H9 (cell line): ENCODE data around the gene SH3RF2. TPM values are rescaled to one million over a fixed set of nuclear protein-coding genes. Genes with fewer than 3 reads are reported as not detected.

Source experiments
- DNase-seq: peaks from one replicate; pipeline ENCODE4 v3.0.0-alpha.2; 2017
- H2AFZ ChIP-seq: one replicate; pipeline ENCODE4 v1.6.1; 2013; ENCODE audit warnings: mild to moderate bottlenecking, low read length, control low read depth, moderate library complexity
- H2AK5ac ChIP-seq: 2 replicates; pipeline ENCODE4 v1.6.1; 2013; ENCODE audit warnings: low read length, control low read depth, mixed read lengths; ENCODE audit not compliant: insufficient read length
- H2BK120ac ChIP-seq: one replicate; pipeline ENCODE4 v1.6.1; 2013; ENCODE audit warnings: low read depth, mild to moderate bottlenecking, low read length, control low read depth, inconsistent platforms; ENCODE audit not compliant: poor library complexity, severe bottlenecking
- H2BK12ac ChIP-seq: 2 replicates; pipeline ENCODE4 v1.6.1; 2013; ENCODE audit warnings: low read length, control low read depth, mixed read lengths, low read depth; ENCODE audit not compliant: insufficient read length
- H2BK15ac ChIP-seq: 2 replicates; pipeline ENCODE4 v1.6.1; 2013; ENCODE audit warnings: low read depth, low read length, control low read depth
- H2BK20ac ChIP-seq: one replicate; pipeline ENCODE4 v1.6.1; 2013; ENCODE audit warnings: low read depth, mild to moderate bottlenecking, low read length, control low read depth, inconsistent platforms; ENCODE audit not compliant: poor library complexity, severe bottlenecking
- H2BK5ac ChIP-seq: 2 replicates; pipeline ENCODE4 v1.6.1; 2013; ENCODE audit warnings: low read length, control low read depth, mixed read lengths; ENCODE audit not compliant: insufficient read length
- H3K14ac ChIP-seq: 2 replicates; pipeline ENCODE4 v1.6.1; 2013; ENCODE audit warnings: low read length, control low read depth; ENCODE audit not compliant: insufficient read depth
- H3K18ac ChIP-seq: 2 replicates; pipeline ENCODE4 v1.6.1; 2013; ENCODE audit warnings: low read depth, mild to moderate bottlenecking, mixed read lengths, low read length, control low read depth; ENCODE audit not compliant: insufficient read length
- H3K23ac ChIP-seq: 2 replicates; pipeline ENCODE4 v1.6.1; 2013; ENCODE audit warnings: low read length, control low read depth, mixed read lengths, low read depth; ENCODE audit not compliant: insufficient read length
- H3K23me2 ChIP-seq: 2 replicates; pipeline ENCODE4 v1.6.1; 2013; ENCODE audit warnings: low read depth, mild to moderate bottlenecking, mixed read lengths, low read length, control low read depth; ENCODE audit not compliant: insufficient read length, poor library complexity, severe bottlenecking
- H3K27ac ChIP-seq: 2 replicates; pipeline ENCODE4 v1.5.1; 2013; ENCODE audit warnings: low read length, control low read depth, mixed read lengths, low read depth; ENCODE audit not compliant: insufficient read length
- H3K27me3 ChIP-seq: 2 replicates; pipeline ENCODE4 v1.6.1; 2013; ENCODE audit warnings: low read length, control low read depth, inconsistent platforms; ENCODE audit not compliant: insufficient read depth
- H3K4ac ChIP-seq: 2 replicates; pipeline ENCODE4 v1.6.1; 2013; ENCODE audit warnings: low read depth, mild to moderate bottlenecking, control low read depth, inconsistent platforms, low read length, moderate library complexity
- H3K4me1 ChIP-seq: 2 replicates; pipeline ENCODE4 v1.6.1; 2013; ENCODE audit warnings: low read length, control low read depth, inconsistent platforms; ENCODE audit not compliant: insufficient read depth
- H3K4me2 ChIP-seq: 2 replicates; pipeline ENCODE4 v1.6.1; 2013; ENCODE audit warnings: low read length, control low read depth, mixed read lengths; ENCODE audit not compliant: insufficient read length, insufficient read depth
- H3K56ac ChIP-seq: 2 replicates; pipeline ENCODE4 v1.6.1; 2013; ENCODE audit warnings: low read depth, mild to moderate bottlenecking, mixed read lengths, low read length, control low read depth; ENCODE audit not compliant: insufficient read length
- H3K79me1 ChIP-seq: 2 replicates; pipeline ENCODE4 v1.6.1; 2013; ENCODE audit warnings: low read depth, mild to moderate bottlenecking, moderate library complexity, low read length, control low read depth, inconsistent platforms; ENCODE audit not compliant: insufficient read depth, poor library complexity, severe bottlenecking
- H3K79me2 ChIP-seq: 2 replicates; pipeline ENCODE4 v1.6.1; 2013; ENCODE audit warnings: low read length, control low read depth, inconsistent platforms; ENCODE audit not compliant: insufficient read depth
- H3K9ac ChIP-seq: 2 replicates; pipeline ENCODE4 v1.6.1; 2013; ENCODE audit warnings: low read length, control low read depth, mixed read lengths; ENCODE audit not compliant: insufficient read length; ENCODE audit errors: extremely low read depth
- H3K9me3 ChIP-seq: one replicate; pipeline ENCODE4 v1.6.1; 2013; ENCODE audit warnings: low read depth, low read length, inconsistent platforms; ENCODE audit not compliant: control insufficient read depth
- H3T11ph ChIP-seq: one replicate; pipeline ENCODE4 v1.6.1; 2013; ENCODE audit warnings: mild to moderate bottlenecking, low read length, control low read depth, inconsistent platforms
- H4K20me1 ChIP-seq: one replicate; pipeline ENCODE4 v1.6.1; 2013; ENCODE audit not compliant: control insufficient read depth, insufficient read length, insufficient read depth
- H4K5ac ChIP-seq: 2 replicates; pipeline ENCODE4 v1.6.1; 2013; ENCODE audit warnings: low read depth, mild to moderate bottlenecking, mixed read lengths, low read length, control low read depth; ENCODE audit not compliant: insufficient read length
- H4K8ac ChIP-seq: replicated peaks from 2 replicates; pipeline ENCODE4 v1.6.1; 2013; ENCODE audit warnings: low read length, control low read depth, mixed read lengths, low read depth; ENCODE audit not compliant: insufficient read length
- H4K91ac ChIP-seq: 2 replicates; pipeline ENCODE4 v1.6.1; 2013; ENCODE audit warnings: low read depth, mild to moderate bottlenecking, moderate library complexity, mixed read lengths, low read length, control low read depth; ENCODE audit not compliant: insufficient read length
- H3K27ac Mint-ChIP-seq, 3 experiments: 2 replicates in 2 of 3; 3 replicates in 1 of 3; pipeline ENCODE4 v1.8.0; 2020 to 2021; ENCODE audit warnings: mixed read lengths in 3 of 3, mild to moderate bottlenecking in 1 of 3, moderate library complexity in 1 of 3
- H3K27me3 Mint-ChIP-seq: 2 replicates; pipeline ENCODE4 v1.8.0; 2021; ENCODE audit warnings: low read depth, mild to moderate bottlenecking, moderate library complexity, mixed read lengths
- H3K36me3 Mint-ChIP-seq, 3 experiments: 2 replicates in 2 of 3; 3 replicates in 1 of 3; pipeline ENCODE4 v1.8.0; 2020 to 2021; ENCODE audit warnings: low read depth in 3 of 3, mixed read lengths in 3 of 3; ENCODE audit not compliant: insufficient read depth in 1 of 3
- H3K4me1 Mint-ChIP-seq, 2 experiments: 2 replicates each; pipeline ENCODE4 v1.8.0; 2020; ENCODE audit warnings: mixed read lengths in 2 of 2
- H3K4me3 Mint-ChIP-seq, 2 experiments: 2 replicates in 1 of 2; 3 replicates in 1 of 2; pipeline ENCODE4 v1.8.0; 2020 to 2021; ENCODE audit warnings: mild to moderate bottlenecking in 2 of 2, mixed read lengths in 2 of 2, moderate library complexity in 1 of 2
- H3K9me3 Mint-ChIP-seq, 2 experiments: 2 replicates in 1 of 2; 3 replicates in 1 of 2; pipeline ENCODE4 v1.8.0; 2020; ENCODE audit warnings: mild to moderate bottlenecking in 2 of 2, mixed read lengths in 2 of 2, moderate library complexity in 1 of 2
- CTCF ChIP-seq: fragments of 200-600 bp; sonication (generic); conservative IDR thresholded peaks from 3 replicates; pipeline ENCODE4 v1.8.0; 2021; ENCODE audit warnings: antibody characterized with exemption, mild to moderate bottlenecking
- WGBS: extraction: QIAGEN DNeasy Blood & Tissue Kit; methylation state at CpG from one replicate; pipeline ENCODE4 v1.1.7; 2013; ENCODE audit warnings: missing lambda C conversion rate, low lambda C conversion rate, mixed read lengths; ENCODE audit not compliant: insufficient read length; ENCODE audit errors: extremely low coverage; 5-methylcytosine and 5-hydroxymethylcytosine counted together
- total RNA-seq: library from RNA; stranded (reverse); gene quantifications from 2 replicates; pipeline ENCODE4 v1.2.1, GENCODE V29; 2021

Gene SH3RF2
- total RNA-seq, 1 experiment from 2014 or later, result 0.66 TPM

- Histone ChIP-seq H3K4me1 (peaks cover 3% of the 10 kb centered on the region; the same call in 1 of the 2 replicates), H3K23me2 (no peaks in the 10 kb centered on the region), H4K5ac (no peak overlapping the region), H4K8ac (no peak overlapping the region), H3K9ac (no peak overlapping the region), H2BK120ac (no peak overlapping the region), H3K79me1 (no peaks in the 10 kb centered on the region), H4K91ac (no peak overlapping the region), H2BK20ac (no peak overlapping the region), H2BK5ac (no peak overlapping the region), H3K23ac (no peak overlapping the region), H3K56ac (no peak overlapping the region), H3K27ac (no peak overlapping the region), H3K9me3 (no peaks in the 10 kb centered on the region), H2BK12ac (peak overlapping the region; percentile 14), H2AFZ (no peak overlapping the region), H2AK5ac (no peak overlapping the region), H3T11ph (no peak overlapping the region), H2BK15ac (no peak overlapping the region), H3K4me2 (no peak overlapping the region), H3K18ac (no peak overlapping the region), H3K4ac (no peak overlapping the region), H3K27me3 (no peaks in the 10 kb centered on the region), H3K79me2 (no peaks in the 10 kb centered on the region), H3K14ac (no peak overlapping the region), H4K20me1 (no peaks in the 10 kb centered on the region)
- no peak overlapping the region for H3K4me3 Mint-ChIP-seq
- no peak for TF ChIP-seq CTCF
- H3K4me1 Mint-ChIP-seq, result peaks cover 12 to 15% of the 10 kb centered on the region in 2 experiments
- H3K27me3 Mint-ChIP-seq, result no peaks in the 10 kb centered on the region
- H3K36me3 Mint-ChIP-seq, result no peaks in the 10 kb centered on the region
- no peak overlapping the region for H3K27ac Mint-ChIP-seq
- DNase-seq, result no peak
- no peaks in the 10 kb centered on the region; a peak in 1 of 5 replicates for H3K9me3 Mint-ChIP-seq
- WGBS, result no CpG with 5 or more reads among the region's 2 CpGs
Observed at GRCh38 chr5:146020100-146020499, 83.7 kb downstream of the SH3RF2 start.
